ENCODE data around the gene DLX6. TPM values are rescaled to one million over a fixed set of nuclear protein-coding genes. Genes with fewer than 3 reads are reported as not detected.

DLX6 gene
- total RNA-seq: not detected
- total RNA-seq (2013): not detected

- Histone ChIP-seq H3K27ac (ENCODE audit: low read length) (no peak within 1 kb of the TSS), H3K9me3 (ENCODE audit: control insufficient read depth, insufficient read depth, low read length) (no peaks in the 10 kb centered on the region), H3K4me1 (ENCODE audit: control insufficient read depth, insufficient read depth, low read length) (peaks cover 25% of the 10 kb centered on the region), H3K27me3 (ENCODE audit: control insufficient read depth, insufficient read depth, low read length) (peaks cover 80% of the 10 kb centered on the region), H3K4me3 (ENCODE audit: low read length) (peak within 1 kb of the TSS; percentile 10), H3K36me3 (ENCODE audit: control insufficient read depth, insufficient read depth, low read length) (no peaks in the 10 kb centered on the region)
- intact Hi-C loops (cut with micrococcal nuclease): no loop called here
- H3K36me3 Mint-ChIP-seq: no peaks in the 10 kb centered on the region
- DNase-seq (peak in 1 of 2 donors; percentile 41), ATAC-seq (peak in 2 of 3 donors; percentile 50 to 51)
- no peaks in the 10 kb centered on the region for H3K9me3 Mint-ChIP-seq
- peaks cover 67 to 80% of the 10 kb centered on the region in 2 donors for H3K27me3 Mint-ChIP-seq (ENCODE audit: low read depth in 2 of 2)
- H3K4me3 Mint-ChIP-seq: peak within 1 kb of the TSS; percentile 79
- H3K4me1 Mint-ChIP-seq: peaks cover 0 to 18% of the 10 kb centered on the region in 2 donors
- WGBS (ENCODE audit: insufficient coverage): 3% methylated on average over 42 of the region's 44 CpGs
- no peak for TF ChIP-seq CTCF (IDR thresholded peaks at IDR 0.05)
- H3K27ac Mint-ChIP-seq: no peak within 1 kb of the TSS
Measured at GRCh38 chr7:97005183-97006054, at the start of gene DLX6. Gene DLX6 (plus strand): TSS chr7:97005553. CDS start chr7:97005978, 425 bp downstream.

- Mint-ChIP-seq H3K4me1 (no peaks in the 10 kb centered on the region), H3K9me3 (peaks cover 0 to 2% of the 10 kb centered on the region in 2 donors), H3K4me3 (no peak overlapping the region), H3K27me3 (ENCODE audit: low read depth in 2 of 2) (peaks cover 18 to 21% of the 10 kb centered on the region in 2 donors), H3K27ac (no peak overlapping the region), H3K36me3 (no peaks in the 10 kb centered on the region)
- TF ChIP-seq CTCF (IDR thresholded peaks at IDR 0.05): no peak
- intact Hi-C loops (cut with micrococcal nuclease): no loop called here
- no peaks in the 10 kb centered on the region for H3K27me3 ChIP-seq (ENCODE audit: control insufficient read depth, insufficient read depth, low read length)
- no peaks in the 10 kb centered on the region for H3K4me1 ChIP-seq (ENCODE audit: control insufficient read depth, insufficient read depth, low read length)
- H3K36me3 ChIP-seq (ENCODE audit: control insufficient read depth, insufficient read depth, low read length): no peaks in the 10 kb centered on the region
- DNase-seq (no peak), ATAC-seq (no peak)
- no peak overlapping the region for H3K4me3 ChIP-seq (ENCODE audit: low read length)
- H3K9me3 ChIP-seq (ENCODE audit: control insufficient read depth, insufficient read depth, low read length): no peaks in the 10 kb centered on the region
- H3K27ac ChIP-seq (ENCODE audit: low read length): no peak overlapping the region
Measured at GRCh38 chr7:96959135-96959534, 46.2 kb upstream of the DLX6 start.

GRCh38 chr7:96962221-96962885, 43.0 kb upstream of the DLX6 start:
- ATAC-seq: no peak
- Mint-ChIP-seq H3K4me1 (no peaks in the 10 kb centered on the region), H3K27ac (no peak overlapping the region), H3K4me3 (no peak overlapping the region), H3K36me3 (no peaks in the 10 kb centered on the region), H3K9me3 (peaks cover 0 to 2% of the 10 kb centered on the region in 2 donors), H3K27me3 (ENCODE audit: low read depth in 2 of 2) (peaks cover 25 to 39% of the 10 kb centered on the region in 2 donors)
- Histone ChIP-seq H3K27me3 (ENCODE audit: control insufficient read depth, insufficient read depth, low read length) (no peaks in the 10 kb centered on the region), H3K36me3 (ENCODE audit: control insufficient read depth, insufficient read depth, low read length) (no peaks in the 10 kb centered on the region), H3K4me1 (ENCODE audit: control insufficient read depth, insufficient read depth, low read length) (no peaks in the 10 kb centered on the region), H3K9me3 (ENCODE audit: control insufficient read depth, insufficient read depth, low read length) (no peaks in the 10 kb centered on the region), H3K4me3 (ENCODE audit: low read length) (no peak overlapping the region), H3K27ac (ENCODE audit: low read length) (no peak overlapping the region)
- DNase-seq: no peak
- no peak for TF ChIP-seq CTCF (IDR thresholded peaks at IDR 0.05)
- intact Hi-C loops (cut with micrococcal nuclease): no loop called here
- 48% methylated on average over 9 of the region's 9 CpGs for WGBS (ENCODE audit: insufficient coverage)

All from natural killer cell (primary cell).